B cell (primary cell): ENCODE results near the gene KRTAP4-11. TPM values are rescaled to one million over a fixed set of nuclear protein-coding genes. Genes with fewer than 3 reads are reported as not detected.

Experiments
- ATAC-seq: fragments of 200-7000 bp; cut with Tn5 transposase; one replicate; pipeline ENCODE4 v1.10.0; 2021; ENCODE audit warnings: low read depth, mild to moderate bottlenecking, moderate number of reproducible peaks, moderate library complexity
- CTCF ChIA-PET: fragments of 350-600 bp; sonication (Branson Sonifier 250); formaldehyde crosslinking; loops from one replicate; lab custom pipeline; 2021; ENCODE audit warnings: antibody characterized with exemption, inconsistent platforms; lab: Charles Lee
- POLR2A ChIA-PET: fragments of 350-600 bp; sonication (Branson Sonifier 250); formaldehyde crosslinking; loops from one replicate; lab custom pipeline; 2021; ENCODE audit warnings: antibody characterized with exemption; lab: Charles Lee
- DNase-seq: peaks from one replicate; pipeline ENCODE4 v3.0.0; 2013
- H2AFZ ChIP-seq: 2 replicates; pipeline ENCODE4 v1.6.1; 2012; ENCODE audit warnings: mild to moderate bottlenecking, low read depth, low read length; ENCODE audit not compliant: insufficient read depth, poor library complexity, severe bottlenecking
- H3K27ac ChIP-seq, 2 donors: 1 replicate in 1 of 2; 2 replicates in 1 of 2; pipeline ENCODE4 v1.5.1; 2012 to 2013; ENCODE audit warnings: low read length in 2 of 2, mild to moderate bottlenecking in 2 of 2, moderate library complexity in 1 of 2
- H3K27me3 ChIP-seq, 4 experiments: fragments of 200-600 bp in 1 of 4; sonication (generic) in 1 of 4; replicated peaks in 1 of 4; 1 replicate in 2 of 4; 2 replicates in 2 of 4; pipeline versions ENCODE4 v1.6.1 to v1.7.0; 2013 to 2016; ENCODE audit warnings: low read length in 3 of 4, mild to moderate bottlenecking in 2 of 4, mixed read lengths in 1 of 4, moderate library complexity in 1 of 4; ENCODE audit not compliant: insufficient read depth in 4 of 4, control insufficient read depth in 3 of 4; ENCODE audit errors: control extremely low read depth in 1 of 4
- H3K36me3 ChIP-seq, 2 experiments: replicated peaks in 1 of 2; 1 replicate in 1 of 2; 2 replicates in 1 of 2; pipeline versions ENCODE4 v1.6.1 to v1.7.1; 2013; ENCODE audit warnings: low read length in 1 of 2; ENCODE audit not compliant: insufficient read depth in 2 of 2, control insufficient read depth in 1 of 2; ENCODE audit errors: control extremely low read depth in 1 of 2, extremely low read depth in 1 of 2
- H3K4me1 ChIP-seq, 2 donors: fragments of 200-600 bp in 1 of 2; sonication (generic) in 1 of 2; 1 replicate in 1 of 2; 2 replicates in 1 of 2; pipeline versions ENCODE4 v1.5.1 to v1.6.1; 2013 to 2017; ENCODE audit warnings: low read length in 2 of 2; ENCODE audit not compliant: control insufficient read depth in 2 of 2, insufficient read depth in 2 of 2
- H3K4me2 ChIP-seq: replicated peaks from 2 replicates; pipeline ENCODE3; 2012; ENCODE audit warnings: mild to moderate bottlenecking, low read depth, low read length; ENCODE audit not compliant: poor library complexity, severe bottlenecking
- H3K4me3 ChIP-seq, 5 experiments: fragments of 200-600 bp in 1 of 5; sonication (generic) in 1 of 5; 1 replicate in 3 of 5; 2 replicates in 2 of 5; pipeline versions ENCODE4 v1.5.1 to v1.7.0; 2011 to 2016; ENCODE audit warnings: low read length in 4 of 5, mild to moderate bottlenecking in 4 of 5, low read depth in 2 of 5, control low read depth in 1 of 5, moderate library complexity in 1 of 5; ENCODE audit not compliant: insufficient read depth in 1 of 5; ENCODE audit errors: control extremely low read depth in 1 of 5, extremely low read depth in 1 of 5
- H3K79me2 ChIP-seq: fragments of 200-600 bp; sonication (generic); one replicate; pipeline ENCODE4 v1.6.0; 2016; ENCODE audit warnings: low read length; ENCODE audit not compliant: control insufficient read depth, insufficient read depth
- H3K9ac ChIP-seq: fragments of 200-600 bp; sonication (generic); 2 replicates; pipeline ENCODE4 v1.6.1; 2017; ENCODE audit warnings: mild to moderate bottlenecking, low read length, moderate library complexity
- H3K9me3 ChIP-seq, 3 donors: one replicate each; pipeline versions ENCODE4 v1.6.1 to v1.7.1; 2013; ENCODE audit warnings: low read length in 2 of 3; ENCODE audit not compliant: control insufficient read depth in 2 of 3, insufficient read depth in 1 of 3; ENCODE audit errors: control extremely low read depth in 1 of 3
- H4K20me1 ChIP-seq: 2 replicates; pipeline ENCODE4 v1.6.0; 2012; ENCODE audit warnings: mild to moderate bottlenecking, low read length; ENCODE audit not compliant: insufficient read depth, control insufficient read depth, poor library complexity, severe bottlenecking
- H3K27ac Mint-ChIP-seq: one replicate; pipeline ENCODE4 v1.8.0; 2021; ENCODE audit warnings: mixed read lengths
- H3K27me3 Mint-ChIP-seq: one replicate; pipeline ENCODE4 v1.8.0; 2021; ENCODE audit warnings: mixed read lengths
- H3K4me1 Mint-ChIP-seq: one replicate; pipeline ENCODE4 v1.8.0; 2021; ENCODE audit warnings: mixed read lengths
- H3K4me3 Mint-ChIP-seq: one replicate; pipeline ENCODE4 v1.8.0; 2021; ENCODE audit warnings: mixed read lengths
- H3K9me3 Mint-ChIP-seq: one replicate; pipeline ENCODE4 v1.8.0; 2022; ENCODE audit warnings: mixed read lengths; ENCODE audit not compliant: insufficient read depth
- EZH2 ChIP-seq: IDR thresholded peaks from 2 replicates; pipeline ENCODE4 v1.6.1; 2012; ENCODE audit warnings: borderline replicate concordance, low read depth, mild to moderate bottlenecking, moderate library complexity, low read length; ENCODE audit not compliant: insufficient read depth, poor library complexity, severe bottlenecking
- WGBS: methylation state at CpG from one replicate; pipeline ENCODE4 v1.1.5; 2013; ENCODE audit warnings: missing lambda C conversion rate; ENCODE audit not compliant: insufficient coverage; 5-methylcytosine and 5-hydroxymethylcytosine counted together
- intact Hi-C: fragments of 100-400 bp; cut with micrococcal nuclease; formaldehyde crosslinking; loops from one replicate; pipeline ENCODE4 v1.10.0; 2022
- polyA plus RNA-seq: library from polyadenylated mRNA; depleted of rRNA; stranded (reverse); fragments of >200 nt; gene quantifications from 2 replicates; pipeline ENCODE4 v1.2.3, GENCODE V29; 2012
- total RNA-seq, 2 donors: library from RNA; stranded (reverse); fragments of 120-200 nt in 1 of 2; gene quantifications; 1 replicate in 1 of 2; 2 replicates in 1 of 2; pipeline versions ENCODE4 v1.2.3 to v1.2.4, GENCODE V29; 2013 to 2022
- TF ChIP-seq, protein P1 (sequence below): fragments of 200-600 bp; IDR thresholded peaks from one replicate; pipeline ENCODE4 v1.8.0; 2022; ENCODE audit warnings: antibody characterized with exemption, mild to moderate bottlenecking

Gene KRTAP4-11
- total and polyA plus RNA-seq, 2 donors (not counting 1 experiment from before 2014, with no cell fraction given): not detected

DNA sequence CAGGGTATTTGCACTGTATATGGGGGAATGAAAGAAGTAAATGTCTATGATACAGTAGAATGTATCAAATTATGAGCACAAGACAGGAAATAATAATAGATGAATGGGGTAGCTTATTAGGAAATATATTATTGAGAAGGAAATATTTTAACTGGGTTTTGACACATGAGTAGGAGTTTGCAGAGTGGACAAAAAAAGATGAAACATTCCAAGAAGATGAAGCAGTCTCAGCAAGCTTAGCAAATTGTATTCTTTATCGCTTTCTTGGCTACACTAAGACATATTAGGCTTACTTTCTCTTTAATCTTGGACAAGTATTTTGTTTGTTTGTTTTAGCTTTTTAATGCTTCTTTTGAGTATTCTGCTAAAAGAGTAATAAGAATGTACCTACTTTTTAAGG is 14.3 kb downstream of the KRTAP4-11 start:
- peaks cover 34% of the 10 kb centered on the region for H3K27me3 Mint-ChIP-seq
- H3K27ac ChIP-seq: no peak overlapping the region
- peaks cover 0 to 4% (median 0%) of the 10 kb centered on the region in 3 donors for H3K9me3 ChIP-seq
- H4K20me1 ChIP-seq: no peaks in the 10 kb centered on the region
- H3K9ac ChIP-seq: no peak overlapping the region
- TF ChIP-seq EZH2: no peak
- TF ChIP-seq, protein P1, sequence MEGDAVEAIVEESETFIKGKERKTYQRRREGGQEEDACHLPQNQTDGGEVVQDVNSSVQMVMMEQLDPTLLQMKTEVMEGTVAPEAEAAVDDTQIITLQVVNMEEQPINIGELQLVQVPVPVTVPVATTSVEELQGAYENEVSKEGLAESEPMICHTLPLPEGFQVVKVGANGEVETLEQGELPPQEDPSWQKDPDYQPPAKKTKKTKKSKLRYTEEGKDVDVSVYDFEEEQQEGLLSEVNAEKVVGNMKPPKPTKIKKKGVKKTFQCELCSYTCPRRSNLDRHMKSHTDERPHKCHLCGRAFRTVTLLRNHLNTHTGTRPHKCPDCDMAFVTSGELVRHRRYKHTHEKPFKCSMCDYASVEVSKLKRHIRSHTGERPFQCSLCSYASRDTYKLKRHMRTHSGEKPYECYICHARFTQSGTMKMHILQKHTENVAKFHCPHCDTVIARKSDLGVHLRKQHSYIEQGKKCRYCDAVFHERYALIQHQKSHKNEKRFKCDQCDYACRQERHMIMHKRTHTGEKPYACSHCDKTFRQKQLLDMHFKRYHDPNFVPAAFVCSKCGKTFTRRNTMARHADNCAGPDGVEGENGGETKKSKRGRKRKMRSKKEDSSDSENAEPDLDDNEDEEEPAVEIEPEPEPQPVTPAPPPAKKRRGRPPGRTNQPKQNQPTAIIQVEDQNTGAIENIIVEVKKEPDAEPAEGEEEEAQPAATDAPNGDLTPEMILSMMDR: no peak
- ATAC-seq (no peak), DNase-seq (no peak)
- ChIA-PET POLR2A (no interaction called here), CTCF (no interaction called here)
- peaks cover 18 to 24% of the 10 kb centered on the region in 2 donors for H3K4me1 ChIP-seq
- H3K79me2 ChIP-seq: peaks cover 4% of the 10 kb centered on the region
- no peak overlapping the region for H3K4me2 ChIP-seq
- H3K9me3 Mint-ChIP-seq: no peaks in the 10 kb centered on the region
- peaks cover 17% of the 10 kb centered on the region for H3K4me1 Mint-ChIP-seq
- no peak overlapping the region for H3K27ac Mint-ChIP-seq
- intact Hi-C loops: no loop called here
- whole genome bisulfite sequencing: no CpG with 5 or more reads among the region's 1 CpG
- no peak overlapping the region for H2AFZ ChIP-seq
- no peak overlapping the region for H3K4me3 ChIP-seq
- no peaks in the 10 kb centered on the region for H3K27me3 ChIP-seq
- H3K36me3 ChIP-seq: no peaks in the 10 kb centered on the region
- no peak overlapping the region for H3K4me3 Mint-ChIP-seq

DNA sequence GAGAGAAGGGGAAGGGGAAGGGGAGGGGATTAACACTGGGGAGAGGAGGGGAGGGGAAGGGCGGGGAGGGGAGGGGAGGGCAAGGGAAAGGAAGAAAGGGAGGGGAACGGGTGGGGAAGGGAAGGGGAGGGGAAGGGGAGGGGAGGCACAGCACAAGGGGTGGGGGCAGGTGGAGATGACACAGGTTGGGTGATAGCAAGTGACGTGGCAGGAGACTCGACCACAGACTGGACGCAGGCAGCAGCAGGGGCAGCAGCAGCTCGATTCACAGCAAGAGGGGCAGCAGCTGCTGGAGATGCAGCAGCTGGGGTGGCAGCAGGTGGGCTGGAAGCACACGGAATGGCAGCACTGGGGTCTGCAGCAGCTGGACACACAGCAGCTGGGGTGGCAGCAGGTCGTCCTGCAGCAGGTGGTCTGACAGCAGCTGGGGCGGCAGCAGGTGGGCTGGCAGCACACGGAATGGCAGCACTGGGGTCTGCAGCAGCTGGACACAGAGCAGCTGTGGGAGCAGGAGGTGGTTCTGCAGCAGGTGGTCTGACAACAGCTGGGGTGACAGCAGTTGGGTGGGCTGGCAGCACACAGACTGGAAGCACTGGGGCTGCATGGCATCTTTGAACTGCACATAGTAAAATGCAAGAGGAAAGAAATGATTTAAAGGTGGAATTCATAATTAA is 16.4 kb downstream of the KRTAP4-11 start, which contains the start of gene KRTAP4-16:
Gene KRTAP4-16 (minus strand): TSS at position 624 of the 674 bp plus-strand sequence. CDS start 0 bp downstream, at position 624.
- H3K79me2 ChIP-seq: no peaks in the 10 kb centered on the region
- Mint-ChIP-seq H3K9me3 (no peaks in the 10 kb centered on the region), H3K27me3 (peaks cover 32% of the 10 kb centered on the region), H3K27ac (no peak within 1 kb of the TSS), H3K4me3 (no peak within 1 kb of the TSS), H3K4me1 (peaks cover 8% of the 10 kb centered on the region)
- peaks cover 0 to 5% (median 0%) of the 10 kb centered on the region in 4 experiments for H3K27me3 ChIP-seq
- no peak within 1 kb of the TSS for H3K4me3 ChIP-seq
- ATAC-seq (no peak), DNase-seq (no peak)
- intact Hi-C loops: no loop called here
- CTCF ChIA-PET: interaction anchor here (0.6 kb wide), 1 partner anchor 14 kb away, joined by 4 read pairs; no protein-coding TSS in a partner anchor
- H3K27ac ChIP-seq: no peak within 1 kb of the TSS
- no peak within 1 kb of the TSS for H2AFZ ChIP-seq
- no peak within 1 kb of the TSS for H3K9ac ChIP-seq
- TF ChIP-seq, protein P1: no peak
- no peak for TF ChIP-seq EZH2
- no peaks in the 10 kb centered on the region for H4K20me1 ChIP-seq
- POLR2A ChIA-PET: no interaction called here
- 74% methylated on average over 9 of the region's 10 CpGs for WGBS
- no peak within 1 kb of the TSS for H3K4me2 ChIP-seq
- H3K9me3 ChIP-seq: peaks cover 0 to 6% (median 0%) of the 10 kb centered on the region in 3 donors
- peaks cover 4 to 7% of the 10 kb centered on the region in 2 donors for H3K4me1 ChIP-seq
- H3K36me3 ChIP-seq: no peaks in the 10 kb centered on the region
